Stimulated activated CD8-positive, alpha-beta memory T cell treated with anti-CD3 and anti-CD28 coated beads, Interleukin-12 subunit alpha, Interleukin-12 subunit beta, amount 100 ng/mL, for 24 hours (primary cell): ENCODE measurements around the gene UBB.
"Not testable (repeated sequence)": the region's sequence is repeated elsewhere in the genome, so short reads cannot be mapped to it uniquely, and the experiment has no call there.

Experiments used
- DNase-seq: peaks from one replicate; pipeline ENCODE4 v3.0.0-alpha.2; 2020; ENCODE audit errors: extremely low read depth

UBB gene

GRCh38 chr17:16377941-16378341 is 3.0 kb upstream of the UBB start:
- DNase-seq, result no peak

GRCh38 chr17:16378636-16379282 is 2.1 kb upstream of the UBB start:
- no peak for DNase-seq

GRCh38 chr17:16379654-16380053 is 1.2 kb upstream of the UBB start:
- DNase-seq, result no peak

- DNase-seq, result peak; percentile 14
Measured at GRCh38 chr17:16381496-16381820, 567 bp downstream of the UBB start.

- no peak for DNase-seq
Measured at GRCh38 chr17:16383216-16383615, 2.3 kb downstream of the UBB start.

GRCh38 chr17:16383772-16384287 is 2.9 kb downstream of the UBB start:
- DNase-seq, result no peak

- DNase-seq, result no peak
Measured at GRCh38 chr17:16384557-16384956, 3.7 kb downstream of the UBB start.

GRCh38 chr17:16386126-16386507 is 5.2 kb downstream of the UBB start:
- not testable (repeated sequence) for DNase-seq

GRCh38 chr17:16391451-16391850 is 10.6 kb downstream of the UBB start:
- DNase-seq, result no peak

GRCh38 chr17:16392491-16392890 is 11.6 kb downstream of the UBB start:
- DNase-seq, result not testable (repeated sequence)

GRCh38 chr17:16395887-16396286 is 15.0 kb downstream of the UBB start:
- not testable (repeated sequence) for DNase-seq

- not testable (repeated sequence) for DNase-seq
Measured at GRCh38 chr17:16396693-16397092, 15.8 kb downstream of the UBB start.

GRCh38 chr17:16398270-16399267 is 17.7 kb downstream of the UBB start:
- DNase-seq, result no peak

- not testable (repeated sequence) for DNase-seq
Measured at GRCh38 chr17:16403847-16404246, 23.0 kb downstream of the UBB start.

GRCh38 chr17:16406742-16407674 is 26.1 kb downstream of the UBB start:
- DNase-seq, result no peak

GRCh38 chr17:16407911-16408588 is 27.2 kb downstream of the UBB start:
- no peak for DNase-seq

- DNase-seq, result no peak
Measured at GRCh38 chr17:16415031-16415924, 34.4 kb downstream of the UBB start, which contains the start of gene TRPV2. TRPV2 (plus strand) TSS chr17:16415571; CDS start chr17:16417669, 2,098 bp downstream.

GRCh38 chr17:16417399-16417798 is 36.5 kb downstream of the UBB start:
- DNase-seq, result no peak

GRCh38 chr17:16417896-16418684 is 37.2 kb downstream of the UBB start:
- DNase-seq, result no peak
